ENCODE data around the gene PRKN. TPM values are rescaled to one million over a fixed set of nuclear protein-coding genes. Genes with fewer than 3 reads are reported as not detected.

The PRKN gene
- total and polyA plus RNA-seq, 9 of the 15 experiments (the other 6 are each of a cell fraction or from before 2014, with no cell fraction given), result 0.03 to 0.96 (median 0.15) TPM; not detected in 2

DNA sequence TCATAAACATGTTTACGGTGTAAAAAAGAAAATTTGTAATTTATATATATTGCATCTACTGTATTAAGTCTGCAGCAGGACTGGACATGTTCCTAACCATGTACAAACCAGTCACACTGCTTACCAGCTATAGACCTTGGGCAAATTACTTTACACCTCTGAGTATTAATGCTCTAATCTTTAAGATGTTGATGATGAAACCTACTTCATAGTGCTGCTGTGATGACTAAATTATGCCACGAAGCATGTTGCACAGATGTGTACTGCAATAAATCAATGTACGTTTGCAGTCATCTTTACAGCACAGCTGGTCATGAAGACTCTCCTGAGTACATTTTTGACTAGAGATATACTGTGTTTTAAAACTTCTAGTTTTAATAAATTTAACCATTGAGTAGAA, 42.6 kb downstream of the PRKN start:
- DNase-seq (ENCODE audit: extremely low read depth in 1 of 4, low spot score in 3 of 4) (no peak), ATAC-seq (no peak), FAIRE-seq (no peak)
- H3K9ac ChIP-seq (ENCODE audit: insufficient read depth in 1 of 2, low read depth in 2 of 2, low read length in 2 of 2), result no peak overlapping the region
- H3K9me3 ChIP-seq (replicated peaks; ENCODE audit: control insufficient read depth, insufficient read depth, low read depth, low read length), result no peaks in the 10 kb centered on the region; the same call in 1 of the 2 replicates
- no peak overlapping the region for H3K27ac ChIP-seq (ENCODE audit: extremely low read depth, low read depth, low read length)
- intact Hi-C loops (cut with micrococcal nuclease) (no loop called here), in situ Hi-C loops (cut with MboI) (no loop called here)
- no peaks in the 10 kb centered on the region for H3K79me2 ChIP-seq (ENCODE audit: control insufficient read depth, insufficient read depth, low read length)
- no peaks in the 10 kb centered on the region for H3K4me1 ChIP-seq (replicated peaks in 1 of 2; ENCODE audit: control insufficient read depth in 2 of 2, insufficient read depth in 2 of 2, low read length in 2 of 2)
- no peaks in the 10 kb centered on the region for H3K9me1 ChIP-seq (ENCODE audit: control insufficient read depth, insufficient read depth, low read length)
- ChIA-PET POLR2A (no interaction called here), CTCF (ENCODE audit: low intra/inter-chr PET ratio) (no interaction called here)
- H3K4me2 ChIP-seq (ENCODE audit: insufficient read depth, low read length), result no peak overlapping the region
- no peaks in the 10 kb centered on the region for H4K20me1 ChIP-seq (replicated peaks; ENCODE audit: control insufficient read depth, insufficient read depth, low read length)
- BruUV-seq (replicated peaks), result no TSS peak
- H3K27me3 ChIP-seq (ENCODE audit: control insufficient read depth in 2 of 2, insufficient read depth in 2 of 2, low read length in 2 of 2), result no peaks in the 10 kb centered on the region
- no peak overlapping the region for H2AFZ ChIP-seq (ENCODE audit: low read depth, low read length)
- WGBS (ENCODE audit: insufficient coverage, low coverage, missing lambda C conversion rate), result 3% methylated on average over 3 of the region's 3 CpGs
- no peak overlapping the region for H3K4me3 ChIP-seq
- TF ChIP-seq RAD51 (IDR thresholded peaks at IDR 0.05; ENCODE audit: borderline replicate concordance, low read depth) (no peak), ELF4 (CRISPR knock-in tag; IDR thresholded peaks at IDR 0.05) (no peak)
- TF ChIP-seq, protein P1, sequence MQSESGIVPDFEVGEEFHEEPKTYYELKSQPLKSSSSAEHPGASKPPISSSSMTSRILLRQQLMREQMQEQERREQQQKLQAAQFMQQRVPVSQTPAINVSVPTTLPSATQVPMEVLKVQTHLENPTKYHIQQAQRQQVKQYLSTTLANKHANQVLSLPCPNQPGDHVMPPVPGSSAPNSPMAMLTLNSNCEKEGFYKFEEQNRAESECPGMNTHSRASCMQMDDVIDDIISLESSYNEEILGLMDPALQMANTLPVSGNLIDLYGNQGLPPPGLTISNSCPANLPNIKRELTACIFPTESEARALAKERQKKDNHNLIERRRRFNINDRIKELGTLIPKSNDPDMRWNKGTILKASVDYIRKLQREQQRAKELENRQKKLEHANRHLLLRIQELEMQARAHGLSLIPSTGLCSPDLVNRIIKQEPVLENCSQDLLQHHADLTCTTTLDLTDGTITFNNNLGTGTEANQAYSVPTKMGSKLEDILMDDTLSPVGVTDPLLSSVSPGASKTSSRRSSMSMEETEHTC (IDR thresholded peaks at IDR 0.05), result no peak
- no peaks in the 10 kb centered on the region for H3K36me3 ChIP-seq (ENCODE audit: control insufficient read depth, insufficient read depth, low read length)

DNA sequence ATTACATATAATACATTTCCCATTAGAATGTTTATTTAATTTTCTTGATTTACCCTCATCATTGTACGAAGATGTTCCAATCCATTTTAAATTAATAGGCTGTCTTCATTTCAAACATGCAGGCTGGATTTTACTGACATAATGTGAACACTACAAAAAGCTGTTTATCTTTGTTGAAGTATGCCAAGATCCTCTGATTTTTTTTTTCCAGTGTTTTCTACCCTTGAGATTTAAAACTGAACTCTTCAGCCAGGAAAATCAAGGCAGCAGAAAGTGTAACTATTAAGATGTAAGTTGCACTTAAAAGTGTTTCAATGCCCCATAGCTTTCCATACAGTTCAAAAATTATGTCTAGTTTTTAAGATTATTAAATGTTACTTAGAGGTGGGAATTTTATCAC, 43.5 kb downstream of the PRKN start:
- Histone ChIP-seq H3K79me2 (ENCODE audit: control insufficient read depth, insufficient read depth, low read length) (no peaks in the 10 kb centered on the region), H3K4me2 (ENCODE audit: insufficient read depth, low read length) (no peak overlapping the region), H3K36me3 (ENCODE audit: control insufficient read depth, insufficient read depth, low read length) (no peaks in the 10 kb centered on the region), H3K9me1 (ENCODE audit: control insufficient read depth, insufficient read depth, low read length) (no peaks in the 10 kb centered on the region), H3K27me3 (ENCODE audit: control insufficient read depth in 2 of 2, insufficient read depth in 2 of 2, low read length in 2 of 2) (no peaks in the 10 kb centered on the region), H3K27ac (ENCODE audit: extremely low read depth, low read depth, low read length) (no peak overlapping the region), H3K4me3 (no peak overlapping the region), H3K9ac (ENCODE audit: insufficient read depth in 1 of 2, low read depth in 2 of 2, low read length in 2 of 2) (no peak overlapping the region), H2AFZ (ENCODE audit: low read depth, low read length) (no peak overlapping the region), H3K9me3 (replicated peaks; ENCODE audit: control insufficient read depth, insufficient read depth, low read depth, low read length) (no peaks in the 10 kb centered on the region; the same call in 1 of the 2 replicates), H4K20me1 (replicated peaks; ENCODE audit: control insufficient read depth, insufficient read depth, low read length) (no peaks in the 10 kb centered on the region), H3K4me1 (replicated peaks in 1 of 2; ENCODE audit: control insufficient read depth in 2 of 2, insufficient read depth in 2 of 2, low read length in 2 of 2) (no peaks in the 10 kb centered on the region)
- in situ Hi-C loops (cut with MboI), result no loop called here
- TF ChIP-seq CBFB (CRISPR knock-in tag; IDR thresholded peaks at IDR 0.05) (no peak), SRSF9 (IDR thresholded peaks at IDR 0.05; ENCODE audit: borderline replicate concordance, low read depth, low read length) (no peak), BRD9 (IDR thresholded peaks at IDR 0.05; ENCODE audit: low read depth, partially characterized antibody) (no peak), SMARCE1 (IDR thresholded peaks at IDR 0.05) (no peak), GABPA (tag; conservative IDR thresholded peaks at IDR 0.05; ENCODE audit: low read depth) (no peak), ZNF764 (CRISPR knock-in tag; IDR thresholded peaks at IDR 0.05; ENCODE audit: low read depth) (no peak)
- TF ChIP-seq, protein P2, sequence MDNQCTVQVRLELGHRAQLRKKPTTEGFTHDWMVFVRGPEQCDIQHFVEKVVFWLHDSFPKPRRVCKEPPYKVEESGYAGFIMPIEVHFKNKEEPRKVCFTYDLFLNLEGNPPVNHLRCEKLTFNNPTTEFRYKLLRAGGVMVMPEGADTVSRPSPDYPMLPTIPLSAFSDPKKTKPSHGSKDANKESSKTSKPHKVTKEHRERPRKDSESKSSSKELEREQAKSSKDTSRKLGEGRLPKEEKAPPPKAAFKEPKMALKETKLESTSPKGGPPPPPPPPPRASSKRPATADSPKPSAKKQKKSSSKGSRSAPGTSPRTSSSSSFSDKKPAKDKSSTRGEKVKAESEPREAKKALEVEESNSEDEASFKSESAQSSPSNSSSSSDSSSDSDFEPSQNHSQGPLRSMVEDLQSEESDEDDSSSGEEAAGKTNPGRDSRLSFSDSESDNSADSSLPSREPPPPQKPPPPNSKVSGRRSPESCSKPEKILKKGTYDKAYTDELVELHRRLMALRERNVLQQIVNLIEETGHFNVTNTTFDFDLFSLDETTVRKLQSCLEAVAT (IDR thresholded peaks at IDR 0.05), result no peak
- CTCF ChIA-PET (ENCODE audit: low intra/inter-chr PET ratio), result no interaction called here
- ATAC-seq (no peak), DNase-seq (ENCODE audit: extremely low read depth in 1 of 4, low spot score in 3 of 4) (no peak), FAIRE-seq (no peak)
- BruUV-seq (replicated peaks), result no TSS peak
- intact Hi-C loops (cut with micrococcal nuclease), result no loop called here
- POLR2A ChIA-PET, result no interaction called here
- 0% methylated on average over 1 of the region's 1 CpG for WGBS (ENCODE audit: insufficient coverage, low coverage, missing lambda C conversion rate)
